SK-N-SH treated with all-trans-retinoic acid at 6 μM for 48 hours (cell line): ENCODE measurements around the gene WIPF1.

Experiments
- ATAC-seq: fragments of 200-7000 bp; cut with Tn5 transposase; 3 replicates; pipeline ENCODE4 v1.9.1; 2020; ENCODE audit warnings: mild to moderate bottlenecking, moderate library complexity
- ARNTL ChIP-seq: fragments of 450-650 bp; formaldehyde crosslinking; IDR thresholded peaks from 2 replicates; pipeline ENCODE4 v1.5.0; 2020; ENCODE audit warnings: low read depth, mild to moderate bottlenecking, moderate library complexity, borderline replicate concordance
- BACH2 ChIP-seq: fragments of 250-450 bp; sonication (Bioruptor Pico); IDR thresholded peaks from 2 replicates; pipeline ENCODE4 v1.9.0; 2021; ENCODE audit warnings: mild to moderate bottlenecking, borderline replicate concordance
- CSDC2 ChIP-seq: fragments of 250-450 bp; sonication (Bioruptor Pico); IDR thresholded peaks from 2 replicates; pipeline ENCODE4 v1.5.0; 2020; ENCODE audit warnings: mild to moderate bottlenecking, moderate library complexity
- ESRRG ChIP-seq: fragments of 250-450 bp; sonication (Bioruptor Pico); IDR thresholded peaks from 2 replicates; pipeline ENCODE4 v1.6.1; 2021; ENCODE audit warnings: mild to moderate bottlenecking
- GLIS3 ChIP-seq: fragments of 250-450 bp; sonication (Bioruptor Pico); IDR thresholded peaks from 2 replicates; pipeline ENCODE4 v1.5.0; 2020; ENCODE audit warnings: mild to moderate bottlenecking, moderate library complexity
- ISL1 ChIP-seq: fragments of 250-450 bp; sonication (Bioruptor Pico); IDR thresholded peaks from 2 replicates; pipeline ENCODE4 v2.1.2; 2022; ENCODE audit warnings: mild to moderate bottlenecking, moderate library complexity
- OSR1 ChIP-seq: fragments of 250-450 bp; sonication (Bioruptor Pico); IDR thresholded peaks from 2 replicates; pipeline ENCODE4 v1.8.0; 2022; ENCODE audit warnings: moderate library complexity, mild to moderate bottlenecking, inconsistent platforms
- PPARA ChIP-seq: fragments of 250-450 bp; sonication (Bioruptor Pico); IDR thresholded peaks from 2 replicates; pipeline ENCODE4 v1.5.0; 2020; ENCODE audit warnings: mild to moderate bottlenecking, borderline replicate concordance
- RARB ChIP-seq: fragments of 250-450 bp; sonication (Bioruptor Pico); IDR thresholded peaks from 2 replicates; pipeline ENCODE4 v1.8.0; 2021; ENCODE audit warnings: mild to moderate bottlenecking, moderate library complexity
- SNAI2 ChIP-seq: fragments of 250-450 bp; sonication (Bioruptor Pico); IDR thresholded peaks from 2 replicates; pipeline ENCODE4 v1.5.0; 2020; ENCODE audit warnings: mild to moderate bottlenecking, moderate library complexity
- TCF4 ChIP-seq: fragments of 250-450 bp; sonication (Bioruptor Pico); IDR thresholded peaks from 2 replicates; pipeline ENCODE4 v1.8.0; 2021; ENCODE audit warnings: mild to moderate bottlenecking, moderate library complexity, borderline replicate concordance
- TOX ChIP-seq: fragments of 250-450 bp; sonication (Bioruptor Pico); IDR thresholded peaks from 2 replicates; pipeline ENCODE4 v1.8.0; 2021; ENCODE audit warnings: mild to moderate bottlenecking, moderate library complexity, borderline replicate concordance
- ZC3H10 ChIP-seq: fragments of 250-450 bp; sonication (Bioruptor Pico); IDR thresholded peaks from 2 replicates; pipeline ENCODE4 v1.5.1; 2021; ENCODE audit warnings: mild to moderate bottlenecking, moderate library complexity
- ZFP3 ChIP-seq: fragments of 250-450 bp; sonication (Bioruptor Pico); IDR thresholded peaks from 2 replicates; pipeline ENCODE4 v1.5.0; 2020; ENCODE audit warnings: mild to moderate bottlenecking, moderate library complexity
- ZFP30 ChIP-seq: fragments of 450-650 bp; formaldehyde crosslinking; IDR thresholded peaks from 2 replicates; pipeline ENCODE4 v1.5.0; 2022; ENCODE audit warnings: mild to moderate bottlenecking, moderate library complexity
- ZNF565 ChIP-seq: fragments of 450-650 bp; formaldehyde crosslinking; conservative IDR thresholded peaks from 2 replicates; pipeline ENCODE4 v1.5.0; 2020; ENCODE audit warnings: low read depth, mild to moderate bottlenecking, moderate library complexity
- ZNF70 ChIP-seq: fragments of 450-650 bp; formaldehyde crosslinking; IDR thresholded peaks from 2 replicates; pipeline ENCODE4 v1.5.0; 2020; ENCODE audit warnings: mild to moderate bottlenecking, moderate library complexity
- ZNF8 ChIP-seq: fragments of 450-650 bp; formaldehyde crosslinking; IDR thresholded peaks from 2 replicates; pipeline ENCODE4 v1.5.0; 2020; ENCODE audit warnings: mild to moderate bottlenecking, moderate library complexity
- TF ChIP-seq, protein P1 (sequence below): fragments of 250-450 bp; sonication (Bioruptor Pico); IDR thresholded peaks from 2 replicates; pipeline ENCODE4 v1.5.0; 2020; ENCODE audit warnings: mild to moderate bottlenecking, moderate library complexity
- TF ChIP-seq, protein P2 (sequence below): fragments of 250-450 bp; sonication (Bioruptor Pico); IDR thresholded peaks from 2 replicates; pipeline ENCODE4 v1.8.0; 2020; ENCODE audit warnings: mild to moderate bottlenecking, moderate library complexity, borderline replicate concordance
- TF ChIP-seq, protein P3 (sequence below): fragments of 250-450 bp; sonication (Bioruptor Pico); IDR thresholded peaks from 2 replicates; pipeline ENCODE4 v1.8.0; 2021; ENCODE audit warnings: low read depth, mild to moderate bottlenecking, moderate library complexity, borderline replicate concordance
- TF ChIP-seq, protein P4 (sequence below): fragments of 250-450 bp; sonication (Bioruptor Pico); IDR thresholded peaks from 2 replicates; pipeline ENCODE4 v1.5.1; 2020; ENCODE audit warnings: low read depth, mild to moderate bottlenecking, moderate library complexity

Gene WIPF1

DNA sequence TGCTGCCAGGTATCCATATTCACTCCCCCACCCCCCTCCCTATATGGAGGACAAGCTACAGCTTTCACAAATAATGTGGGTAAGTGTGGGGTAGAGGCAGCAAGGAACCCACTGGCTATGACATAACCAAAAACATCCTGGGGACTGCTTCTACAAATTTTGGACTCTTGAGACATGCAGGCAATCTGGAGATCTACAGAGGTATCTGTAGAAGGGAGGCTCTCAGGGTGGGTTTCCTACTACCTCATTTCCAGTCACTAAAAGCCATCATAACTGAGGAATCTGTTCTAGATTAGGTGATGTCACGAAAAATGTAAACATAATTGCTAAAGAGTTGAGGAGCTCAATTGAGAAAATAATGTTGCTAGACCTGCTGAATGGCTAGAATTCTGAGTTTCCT, 46.8 kb upstream of the WIPF1 start (continued):
- TF ChIP-seq, protein P1, sequence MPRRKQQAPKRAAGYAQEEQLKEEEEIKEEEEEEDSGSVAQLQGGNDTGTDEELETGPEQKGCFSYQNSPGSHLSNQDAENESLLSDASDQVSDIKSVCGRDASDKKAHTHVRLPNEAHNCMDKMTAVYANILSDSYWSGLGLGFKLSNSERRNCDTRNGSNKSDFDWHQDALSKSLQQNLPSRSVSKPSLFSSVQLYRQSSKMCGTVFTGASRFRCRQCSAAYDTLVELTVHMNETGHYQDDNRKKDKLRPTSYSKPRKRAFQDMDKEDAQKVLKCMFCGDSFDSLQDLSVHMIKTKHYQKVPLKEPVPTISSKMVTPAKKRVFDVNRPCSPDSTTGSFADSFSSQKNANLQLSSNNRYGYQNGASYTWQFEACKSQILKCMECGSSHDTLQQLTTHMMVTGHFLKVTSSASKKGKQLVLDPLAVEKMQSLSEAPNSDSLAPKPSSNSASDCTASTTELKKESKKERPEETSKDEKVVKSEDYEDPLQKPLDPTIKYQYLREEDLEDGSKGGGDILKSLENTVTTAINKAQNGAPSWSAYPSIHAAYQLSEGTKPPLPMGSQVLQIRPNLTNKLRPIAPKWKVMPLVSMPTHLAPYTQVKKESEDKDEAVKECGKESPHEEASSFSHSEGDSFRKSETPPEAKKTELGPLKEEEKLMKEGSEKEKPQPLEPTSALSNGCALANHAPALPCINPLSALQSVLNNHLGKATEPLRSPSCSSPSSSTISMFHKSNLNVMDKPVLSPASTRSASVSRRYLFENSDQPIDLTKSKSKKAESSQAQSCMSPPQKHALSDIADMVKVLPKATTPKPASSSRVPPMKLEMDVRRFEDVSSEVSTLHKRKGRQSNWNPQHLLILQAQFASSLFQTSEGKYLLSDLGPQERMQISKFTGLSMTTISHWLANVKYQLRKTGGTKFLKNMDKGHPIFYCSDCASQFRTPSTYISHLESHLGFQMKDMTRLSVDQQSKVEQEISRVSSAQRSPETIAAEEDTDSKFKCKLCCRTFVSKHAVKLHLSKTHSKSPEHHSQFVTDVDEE = no peak

DNA sequence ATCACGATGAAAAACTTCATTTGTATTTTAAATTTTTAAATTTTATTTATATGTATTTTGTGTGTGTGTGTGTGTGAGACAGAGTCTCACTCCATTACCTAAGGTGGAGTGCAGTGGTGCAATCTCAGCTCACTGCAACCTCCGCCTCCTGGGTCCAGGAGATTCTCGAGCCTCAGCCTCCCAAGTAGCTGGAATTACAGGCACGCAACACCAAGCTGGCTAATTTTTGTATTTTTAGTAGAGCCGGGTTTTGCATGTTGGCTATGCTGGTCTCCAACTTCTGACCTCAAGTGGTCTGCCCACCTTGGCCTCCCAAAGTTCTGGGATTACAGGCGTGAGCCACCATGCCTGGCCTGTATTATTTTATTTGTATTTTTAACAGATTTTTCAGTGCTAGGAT, 45.8 kb upstream of the WIPF1 start:
- TF ChIP-seq ISL1 (CRISPR knock-in tag) (no peak), ZNF565 (no peak), BACH2 (CRISPR knock-in tag) (no peak), ZNF70 (no peak), RARB (CRISPR knock-in tag) (no peak), GLIS3 (CRISPR knock-in tag) (no peak), OSR1 (CRISPR knock-in tag) (no peak), TCF4 (CRISPR knock-in tag) (no peak), ARNTL (CRISPR knock-in tag) (no peak), ESRRG (CRISPR knock-in tag) (no peak), CSDC2 (CRISPR knock-in tag) (no peak), ZNF8 (no peak), ZFP3 (CRISPR knock-in tag) (no peak), TOX (CRISPR knock-in tag) (no peak), ZFP30 (CRISPR knock-in tag) (no peak), PPARA (CRISPR knock-in tag) (no peak)
- TF ChIP-seq, protein P2, sequence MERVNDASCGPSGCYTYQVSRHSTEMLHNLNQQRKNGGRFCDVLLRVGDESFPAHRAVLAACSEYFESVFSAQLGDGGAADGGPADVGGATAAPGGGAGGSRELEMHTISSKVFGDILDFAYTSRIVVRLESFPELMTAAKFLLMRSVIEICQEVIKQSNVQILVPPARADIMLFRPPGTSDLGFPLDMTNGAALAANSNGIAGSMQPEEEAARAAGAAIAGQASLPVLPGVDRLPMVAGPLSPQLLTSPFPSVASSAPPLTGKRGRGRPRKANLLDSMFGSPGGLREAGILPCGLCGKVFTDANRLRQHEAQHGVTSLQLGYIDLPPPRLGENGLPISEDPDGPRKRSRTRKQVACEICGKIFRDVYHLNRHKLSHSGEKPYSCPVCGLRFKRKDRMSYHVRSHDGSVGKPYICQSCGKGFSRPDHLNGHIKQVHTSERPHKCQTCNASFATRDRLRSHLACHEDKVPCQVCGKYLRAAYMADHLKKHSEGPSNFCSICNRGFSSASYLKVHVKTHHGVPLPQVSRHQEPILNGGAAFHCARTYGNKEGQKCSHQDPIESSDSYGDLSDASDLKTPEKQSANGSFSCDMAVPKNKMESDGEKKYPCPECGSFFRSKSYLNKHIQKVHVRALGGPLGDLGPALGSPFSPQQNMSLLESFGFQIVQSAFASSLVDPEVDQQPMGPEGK = no peak
- TF ChIP-seq, protein P3, sequence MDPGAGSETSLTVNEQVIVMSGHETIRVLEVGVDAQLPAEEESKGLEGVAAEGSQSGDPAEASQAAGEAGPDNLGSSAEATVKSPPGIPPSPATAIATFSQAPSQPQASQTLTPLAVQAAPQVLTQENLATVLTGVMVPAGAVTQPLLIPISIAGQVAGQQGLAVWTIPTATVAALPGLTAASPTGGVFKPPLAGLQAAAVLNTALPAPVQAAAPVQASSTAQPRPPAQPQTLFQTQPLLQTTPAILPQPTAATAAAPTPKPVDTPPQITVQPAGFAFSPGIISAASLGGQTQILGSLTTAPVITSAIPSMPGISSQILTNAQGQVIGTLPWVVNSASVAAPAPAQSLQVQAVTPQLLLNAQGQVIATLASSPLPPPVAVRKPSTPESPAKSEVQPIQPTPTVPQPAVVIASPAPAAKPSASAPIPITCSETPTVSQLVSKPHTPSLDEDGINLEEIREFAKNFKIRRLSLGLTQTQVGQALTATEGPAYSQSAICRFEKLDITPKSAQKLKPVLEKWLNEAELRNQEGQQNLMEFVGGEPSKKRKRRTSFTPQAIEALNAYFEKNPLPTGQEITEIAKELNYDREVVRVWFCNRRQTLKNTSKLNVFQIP (CRISPR knock-in tag) = no peak
- TF ChIP-seq, protein P1 = no peak
- TF ChIP-seq, protein P4, sequence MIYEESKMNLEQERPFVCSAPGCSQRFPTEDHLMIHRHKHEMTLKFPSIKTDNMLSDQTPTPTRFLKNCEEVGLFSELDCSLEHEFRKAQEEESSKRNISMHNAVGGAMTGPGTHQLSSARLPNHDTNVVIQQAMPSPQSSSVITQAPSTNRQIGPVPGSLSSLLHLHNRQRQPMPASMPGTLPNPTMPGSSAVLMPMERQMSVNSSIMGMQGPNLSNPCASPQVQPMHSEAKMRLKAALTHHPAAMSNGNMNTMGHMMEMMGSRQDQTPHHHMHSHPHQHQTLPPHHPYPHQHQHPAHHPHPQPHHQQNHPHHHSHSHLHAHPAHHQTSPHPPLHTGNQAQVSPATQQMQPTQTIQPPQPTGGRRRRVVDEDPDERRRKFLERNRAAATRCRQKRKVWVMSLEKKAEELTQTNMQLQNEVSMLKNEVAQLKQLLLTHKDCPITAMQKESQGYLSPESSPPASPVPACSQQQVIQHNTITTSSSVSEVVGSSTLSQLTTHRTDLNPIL = no peak
- ATAC-seq = no peak

DNA sequence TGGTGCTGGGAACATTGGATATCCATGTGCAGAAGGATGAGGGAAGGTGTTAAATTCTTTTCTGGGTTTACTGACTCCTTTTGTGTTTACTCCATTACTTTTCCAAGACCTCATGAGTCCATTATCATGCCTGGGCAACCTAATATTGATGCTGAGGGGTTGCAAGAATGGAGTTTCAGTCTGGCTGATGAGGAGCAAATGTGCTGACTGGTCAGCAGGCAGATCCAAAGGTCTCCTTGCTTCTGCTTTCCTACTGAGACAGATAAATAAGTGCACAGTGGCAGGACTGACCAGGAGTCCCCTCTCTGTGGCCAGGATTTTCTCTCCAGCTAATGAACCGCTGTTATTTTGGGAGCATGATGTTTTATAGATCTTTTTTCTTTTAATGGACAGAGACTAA, 43.6 kb upstream of the WIPF1 start:
- no peak for ATAC-seq
- TF ChIP-seq, protein P3 (CRISPR knock-in tag) = no peak
- TF ChIP-seq PPARA (CRISPR knock-in tag) (no peak), ZC3H10 (no peak), SNAI2 (CRISPR knock-in tag) (no peak), ZNF8 (no peak), ZFP3 (CRISPR knock-in tag) (no peak), CSDC2 (CRISPR knock-in tag) (no peak), ARNTL (CRISPR knock-in tag) (no peak), TOX (CRISPR knock-in tag) (no peak), ZNF565 (no peak), ESRRG (CRISPR knock-in tag) (no peak), TCF4 (CRISPR knock-in tag) (no peak)
- TF ChIP-seq, protein P4 = no peak
- TF ChIP-seq, protein P2 = no peak
